Smooth muscle cell (in vitro differentiated cells): ENCODE results near the gene SMCO2. TPM values are rescaled to one million over a fixed set of nuclear protein-coding genes. Genes with fewer than 3 reads are reported as not detected.

ENCODE experiments used
- DNase-seq: peaks from one replicate; lab custom pipeline; 2025; ENCODE audit not compliant: unreplicated experiment; lab: John Stamatoyannopoulos, UW
- H2AFZ ChIP-seq: fragments of 200-600 bp; sonication (generic); 2 replicates; pipeline ENCODE4 v1.6.0; 2016; ENCODE audit warnings: antibody characterized with exemption, low read depth, mild to moderate bottlenecking
- H3F3A ChIP-seq: fragments of 200-600 bp; sonication (generic); 2 replicates; pipeline ENCODE4 v1.6.0; 2017; ENCODE audit warnings: antibody characterized with exemption, low read depth
- H3K27ac ChIP-seq: fragments of 200-600 bp; sonication (generic); 2 replicates; pipeline ENCODE4 v1.5.1; 2016; ENCODE audit warnings: low read depth, mild to moderate bottlenecking
- H3K27me3 ChIP-seq: fragments of 200-600 bp; sonication (generic); 2 replicates; pipeline ENCODE4 v1.6.1; 2016; ENCODE audit warnings: low read depth, mild to moderate bottlenecking
- H3K36me3 ChIP-seq: fragments of 200-600 bp; sonication (generic); 2 replicates; pipeline ENCODE4 v1.5.1; 2016; ENCODE audit warnings: low read depth
- H3K4me1 ChIP-seq: fragments of 200-600 bp; sonication (generic); 2 replicates; pipeline ENCODE4 v1.5.1; 2016; ENCODE audit warnings: low read depth
- H3K4me2 ChIP-seq: fragments of 200-600 bp; sonication (generic); 2 replicates; pipeline ENCODE4 v1.6.0; 2016; ENCODE audit warnings: mild to moderate bottlenecking
- H3K4me3 ChIP-seq: fragments of 200-600 bp; sonication (generic); 2 replicates; pipeline ENCODE4 v1.5.1; 2016; ENCODE audit warnings: mild to moderate bottlenecking
- H3K79me2 ChIP-seq: fragments of 200-600 bp; sonication (generic); 2 replicates; pipeline ENCODE4 v1.6.0; 2016; ENCODE audit warnings: low read depth, mild to moderate bottlenecking
- H3K9ac ChIP-seq: fragments of 200-600 bp; sonication (generic); 2 replicates; pipeline ENCODE4 v1.6.0; 2016; ENCODE audit warnings: low read depth
- H3K9me3 ChIP-seq: fragments of 200-600 bp; sonication (generic); replicated peaks from 2 replicates; pipeline ENCODE4 v1.5.1; 2016; ENCODE audit warnings: low read depth
- H4K20me1 ChIP-seq: fragments of 200-600 bp; sonication (generic); 2 replicates; pipeline ENCODE4 v1.6.0; 2016; ENCODE audit warnings: low read depth
- WGBS: methylation state at CpG from one replicate; pipeline ENCODE4 v1.1.7; 2016; ENCODE audit warnings: low lambda C conversion rate; 5-methylcytosine and 5-hydroxymethylcytosine counted together
- polyA plus RNA-seq: library from polyadenylated mRNA; unstranded; fragments of >200 nt; fragmentation: Nextera tagmentation; extraction: Ambion mirVana; gene quantifications from 2 replicates; pipeline ENCODE4 v1.2.1, GENCODE V29; 2016
- total RNA-seq: library from RNA; depleted of rRNA; stranded (reverse); fragments of >200 nt; gene quantifications from 2 replicates; pipeline ENCODE4 v1.2.3, GENCODE V29; 2014
- TF ChIP-seq, protein P1 (sequence below): fragments of 200-600 bp; sonication (generic); IDR thresholded peaks from 2 replicates; pipeline ENCODE4 v1.5.1; 2017; ENCODE audit warnings: borderline replicate concordance, mild to moderate bottlenecking, antibody characterized with exemption; ENCODE audit not compliant: insufficient read depth, poor library complexity, severe bottlenecking

The SMCO2 gene
- total and polyA plus RNA-seq, 2 experiments from 2014 or later, result not detected

DNA sequence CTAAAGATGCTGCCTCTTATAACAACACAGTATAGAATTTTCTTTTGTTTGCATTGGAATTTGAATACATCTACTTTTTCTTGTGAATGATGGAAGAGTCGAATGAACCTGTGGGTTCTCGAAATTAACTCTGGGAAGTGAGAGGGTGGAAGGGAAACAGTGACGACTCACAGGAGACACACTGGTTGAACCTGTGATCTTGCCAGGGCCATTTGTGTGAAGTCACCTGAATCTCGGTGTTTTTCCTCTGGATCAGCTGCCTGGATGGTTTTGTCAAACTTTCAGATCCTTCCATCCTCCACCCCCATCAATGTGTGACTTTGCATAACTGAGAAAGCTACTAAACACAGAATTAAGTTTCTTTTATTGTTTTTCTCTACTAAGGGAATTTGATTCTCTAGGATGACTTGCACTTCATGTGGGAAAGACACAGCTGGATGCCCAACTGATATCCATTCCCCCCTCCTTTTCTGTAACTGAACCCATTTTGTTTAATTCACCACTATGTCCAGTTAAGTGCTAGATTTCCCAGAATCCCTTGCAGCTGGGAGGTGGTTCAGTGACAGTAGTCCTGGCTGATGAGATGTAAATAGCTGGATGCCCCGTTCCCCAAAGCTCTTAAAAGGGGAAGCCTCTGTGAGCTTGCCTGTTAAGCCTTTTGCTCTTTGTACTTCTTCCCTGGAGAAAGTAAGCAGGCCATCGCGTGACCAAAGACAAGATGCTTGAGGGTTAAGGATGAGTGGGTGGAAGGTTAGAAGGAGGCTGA, 83.8 kb downstream of the SMCO2 start:
- Histone ChIP-seq H3K4me1 (peaks cover 25% of the 10 kb centered on the region), H4K20me1 (peaks cover 100% of the 10 kb centered on the region), H3K27me3 (no peaks in the 10 kb centered on the region), H3K79me2 (peaks cover 100% of the 10 kb centered on the region), H3K9me3 (no peaks in the 10 kb centered on the region), H3F3A (no peaks in the 10 kb centered on the region), H3K4me3 (no peak overlapping the region), H3K4me2 (peak overlapping the region; percentile 46), H3K27ac (peak overlapping the region; percentile 21), H2AFZ (no peak overlapping the region), H3K36me3 (no peaks in the 10 kb centered on the region), H3K9ac (no peak overlapping the region)
- no peak for DNase-seq
- TF ChIP-seq, protein P1, sequence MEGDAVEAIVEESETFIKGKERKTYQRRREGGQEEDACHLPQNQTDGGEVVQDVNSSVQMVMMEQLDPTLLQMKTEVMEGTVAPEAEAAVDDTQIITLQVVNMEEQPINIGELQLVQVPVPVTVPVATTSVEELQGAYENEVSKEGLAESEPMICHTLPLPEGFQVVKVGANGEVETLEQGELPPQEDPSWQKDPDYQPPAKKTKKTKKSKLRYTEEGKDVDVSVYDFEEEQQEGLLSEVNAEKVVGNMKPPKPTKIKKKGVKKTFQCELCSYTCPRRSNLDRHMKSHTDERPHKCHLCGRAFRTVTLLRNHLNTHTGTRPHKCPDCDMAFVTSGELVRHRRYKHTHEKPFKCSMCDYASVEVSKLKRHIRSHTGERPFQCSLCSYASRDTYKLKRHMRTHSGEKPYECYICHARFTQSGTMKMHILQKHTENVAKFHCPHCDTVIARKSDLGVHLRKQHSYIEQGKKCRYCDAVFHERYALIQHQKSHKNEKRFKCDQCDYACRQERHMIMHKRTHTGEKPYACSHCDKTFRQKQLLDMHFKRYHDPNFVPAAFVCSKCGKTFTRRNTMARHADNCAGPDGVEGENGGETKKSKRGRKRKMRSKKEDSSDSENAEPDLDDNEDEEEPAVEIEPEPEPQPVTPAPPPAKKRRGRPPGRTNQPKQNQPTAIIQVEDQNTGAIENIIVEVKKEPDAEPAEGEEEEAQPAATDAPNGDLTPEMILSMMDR, result no peak
- 68% methylated on average over 7 of the region's 7 CpGs for WGBS

DNA sequence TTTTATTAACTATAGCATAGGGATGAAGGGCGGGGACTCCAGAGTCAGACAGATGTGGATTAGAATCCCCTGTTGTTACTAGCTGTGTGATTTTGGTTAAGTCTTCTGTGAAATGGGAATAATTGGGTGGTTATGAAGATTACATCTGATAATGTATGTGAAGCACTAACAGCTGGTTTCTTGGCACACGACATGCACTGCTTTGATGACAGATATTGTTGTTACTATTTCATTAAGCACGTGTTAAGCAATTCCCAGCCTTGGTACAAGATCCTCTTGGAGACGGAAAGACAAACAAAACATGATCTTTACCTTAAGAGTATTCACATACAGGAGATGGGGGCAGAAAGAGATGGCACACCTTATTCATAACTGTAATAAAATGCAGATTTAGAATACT, 85.4 kb downstream of the SMCO2 start:
- no peak for DNase-seq
- Histone ChIP-seq H3K9me3 (no peaks in the 10 kb centered on the region), H3K9ac (no peak overlapping the region), H3K79me2 (peaks cover 100% of the 10 kb centered on the region), H3K4me3 (no peak overlapping the region), H4K20me1 (peaks cover 100% of the 10 kb centered on the region), H3K4me2 (no peak overlapping the region), H3K4me1 (peaks cover 15% of the 10 kb centered on the region), H3K36me3 (no peaks in the 10 kb centered on the region), H3K27me3 (no peaks in the 10 kb centered on the region), H3F3A (peaks cover 4% of the 10 kb centered on the region), H2AFZ (no peak overlapping the region), H3K27ac (no peak overlapping the region)
- 86% methylated on average over 4 of the region's 4 CpGs for WGBS
- TF ChIP-seq, protein P1, result no peak

DNA sequence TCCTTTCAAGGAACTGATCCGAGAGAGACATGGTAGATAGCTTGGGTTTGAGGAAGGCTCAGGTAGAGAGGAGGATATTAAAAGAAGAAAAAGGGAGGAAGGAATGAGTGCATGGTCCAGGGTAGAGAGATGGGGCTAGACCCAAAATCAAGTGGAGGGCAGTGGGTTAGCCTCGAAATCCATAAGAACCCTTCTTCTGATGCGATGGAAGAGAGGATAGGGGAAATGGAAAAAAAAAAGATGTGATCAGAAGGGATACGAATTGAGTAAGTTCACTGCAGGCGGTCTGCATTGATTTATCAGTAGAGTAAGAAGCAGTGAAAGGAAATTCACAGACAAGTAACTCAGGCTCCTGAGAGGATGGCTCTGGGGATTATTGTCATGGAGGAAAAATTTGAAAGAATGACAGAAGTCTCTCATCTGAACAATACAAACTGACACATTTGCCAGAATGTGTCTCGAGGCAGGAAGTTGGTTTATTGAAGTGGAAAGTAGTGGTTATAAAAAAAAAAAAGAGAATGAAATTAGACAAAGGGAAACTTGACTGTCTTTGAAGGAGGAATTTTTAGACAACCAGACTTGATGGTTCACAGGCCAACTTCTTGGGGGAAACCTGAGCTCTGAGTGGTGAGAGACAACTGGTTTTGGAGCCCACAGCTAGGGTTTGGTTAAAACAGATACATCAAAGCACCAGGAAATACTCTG, 87.7 kb downstream of the SMCO2 start:
- no peak for DNase-seq
- peak overlapping the region; percentile 48 for H3K27ac ChIP-seq
- no peak overlapping the region for H2AFZ ChIP-seq
- H3K36me3 ChIP-seq, result no peaks in the 10 kb centered on the region
- TF ChIP-seq, protein P1, result no peak
- H3K79me2 ChIP-seq, result peaks cover 100% of the 10 kb centered on the region
- no peak overlapping the region for H3K4me3 ChIP-seq
- H3K9ac ChIP-seq, result no peak overlapping the region
- H3K27me3 ChIP-seq, result no peaks in the 10 kb centered on the region
- WGBS, result 83% methylated on average over 6 of the region's 6 CpGs
- H3F3A ChIP-seq, result peaks cover 4% of the 10 kb centered on the region
- peaks cover 18% of the 10 kb centered on the region for H3K4me1 ChIP-seq
- peaks cover 99% of the 10 kb centered on the region for H4K20me1 ChIP-seq
- H3K4me2 ChIP-seq, result peak overlapping the region; percentile 4
- H3K9me3 ChIP-seq, result no peaks in the 10 kb centered on the region
